GM12801 (cell line): ENCODE data around the gene C6orf89.

Experiments used
- CTCF ChIP-seq: IDR thresholded peaks from one replicate; pipeline ENCODE4 v1.5.1; 2011; ENCODE audit warnings: control low read depth; ENCODE audit not compliant: insufficient read length; ENCODE audit errors: extremely low read depth

Gene C6orf89

GRCh38 chr6:36840432-36841403 lies 45.0 kb upstream of the C6orf89 start:
- TF ChIP-seq CTCF = no peak

GRCh38 chr6:36841756-36842155 lies 44.0 kb upstream of the C6orf89 start:
- TF ChIP-seq CTCF = no peak

- TF ChIP-seq CTCF = no peak
Measured at GRCh38 chr6:36843170-36843569, 42.6 kb upstream of the C6orf89 start.

- no peak for TF ChIP-seq CTCF
Measured at GRCh38 chr6:36844232-36845170, 41.3 kb upstream of the C6orf89 start.

- TF ChIP-seq CTCF = no peak
Measured at GRCh38 chr6:36845233-36845632, 40.5 kb upstream of the C6orf89 start.

GRCh38 chr6:36847152-36847551 lies 38.6 kb upstream of the C6orf89 start:
- no peak for TF ChIP-seq CTCF

GRCh38 chr6:36847991-36848390 lies 37.8 kb upstream of the C6orf89 start:
- no peak for TF ChIP-seq CTCF
